ENCODE measurements around the gene SOWAHA. TPM values are rescaled to one million over a fixed set of nuclear protein-coding genes. Genes with fewer than 3 reads are reported as not detected.

The SOWAHA gene
- polyA plus RNA-seq (2011; rRNA removed) (0.07 and 0.10 TPM in 2 replicates), polyA plus RNA-seq (2017; fragmentation: RNase III; extraction: RNeasy Plus Mini Kit Qiagen cat#74134 plus additional on column Dnase treatment) (0.03 to 0.08 TPM (median 0.06 TPM) in 3 replicates), polyA minus RNA-seq (2011; rRNA and poly(A)+ RNA removed) (0.10 TPM in 1 of 2 replicates, not detected in the other)
- polyA plus RNA-seq (2012; cell fraction: cytosol; rRNA removed) = 0.09 and 0.19 TPM in 2 replicates
- 0.05 and 0.18 TPM in 2 replicates for polyA plus RNA-seq (2012; cell fraction: nucleus; rRNA removed)

DNA sequence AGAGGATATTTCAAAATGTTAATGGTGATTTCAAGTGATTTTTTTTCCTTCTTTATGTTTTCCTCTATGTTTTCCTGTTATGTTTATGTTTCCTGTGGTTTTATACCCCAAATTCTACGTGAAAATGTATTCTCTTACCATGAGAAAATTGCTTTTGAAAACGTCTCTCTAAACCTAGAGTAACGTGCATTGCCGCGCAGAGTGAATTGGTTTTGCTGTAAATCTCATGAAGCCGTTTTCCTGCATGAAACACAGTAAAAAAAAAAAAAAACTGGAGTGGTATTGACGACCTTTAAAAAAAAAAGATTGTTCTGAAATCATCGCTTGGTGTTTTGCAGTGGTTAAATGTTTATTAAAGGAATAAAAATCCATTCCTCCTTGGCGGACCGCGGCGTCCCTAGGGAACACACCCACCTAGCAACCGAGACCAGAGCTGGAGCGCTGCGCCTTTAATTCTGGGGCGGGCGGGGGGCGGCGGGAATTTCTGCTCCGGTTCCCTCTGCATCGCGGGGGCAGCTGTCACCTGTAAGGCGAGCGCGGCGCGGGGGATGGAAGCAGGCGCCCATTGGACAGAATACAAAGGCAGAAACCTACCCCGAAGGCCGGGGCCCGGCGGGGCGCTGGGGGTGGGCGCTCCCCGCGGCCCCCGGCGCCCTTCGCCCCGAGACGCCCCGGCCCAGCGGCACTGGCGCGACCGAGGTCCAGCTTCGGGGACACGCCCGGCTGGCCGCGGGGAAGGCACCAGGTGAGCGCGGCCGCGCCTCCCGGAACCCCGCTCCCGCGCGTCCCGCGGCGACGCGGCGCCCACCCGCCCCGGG lies at the start of gene SOWAHA:
SOWAHA (plus strand) TSS at position 522 of the 818 bp plus-strand sequence. CDS start 320 bp downstream, outside the sequence.
- H3K27ac ChIP-seq = peak within 1 kb of the TSS; percentile 38 to 79; a peak in 5 of 6 replicates
- FAIRE-seq (no peak), DNase-seq (ENCODE audit: low read depth in 1 of 2, low spot score in 1 of 2) (peak in 1 of 2 experiments; percentile 41), ATAC-seq (peak in 1 of 2 experiments; percentile 35; a peak in 4 of 6 replicates)
- CTCF ChIA-PET = interaction anchor here (0.6 to 1.4 kb wide), 9 partner anchors 9 to 73 kb away, joined by 3 to 4 read pairs (median 3); partner anchors contain the start of gene SHROOM1
- TF ChIP-seq EHF (CRISPR knock-in tag; IDR thresholded peaks at IDR 0.05) (no peak), SREBF2 (IDR thresholded peaks at IDR 0.05) (no peak)
- TF ChIP-seq, protein P1, sequence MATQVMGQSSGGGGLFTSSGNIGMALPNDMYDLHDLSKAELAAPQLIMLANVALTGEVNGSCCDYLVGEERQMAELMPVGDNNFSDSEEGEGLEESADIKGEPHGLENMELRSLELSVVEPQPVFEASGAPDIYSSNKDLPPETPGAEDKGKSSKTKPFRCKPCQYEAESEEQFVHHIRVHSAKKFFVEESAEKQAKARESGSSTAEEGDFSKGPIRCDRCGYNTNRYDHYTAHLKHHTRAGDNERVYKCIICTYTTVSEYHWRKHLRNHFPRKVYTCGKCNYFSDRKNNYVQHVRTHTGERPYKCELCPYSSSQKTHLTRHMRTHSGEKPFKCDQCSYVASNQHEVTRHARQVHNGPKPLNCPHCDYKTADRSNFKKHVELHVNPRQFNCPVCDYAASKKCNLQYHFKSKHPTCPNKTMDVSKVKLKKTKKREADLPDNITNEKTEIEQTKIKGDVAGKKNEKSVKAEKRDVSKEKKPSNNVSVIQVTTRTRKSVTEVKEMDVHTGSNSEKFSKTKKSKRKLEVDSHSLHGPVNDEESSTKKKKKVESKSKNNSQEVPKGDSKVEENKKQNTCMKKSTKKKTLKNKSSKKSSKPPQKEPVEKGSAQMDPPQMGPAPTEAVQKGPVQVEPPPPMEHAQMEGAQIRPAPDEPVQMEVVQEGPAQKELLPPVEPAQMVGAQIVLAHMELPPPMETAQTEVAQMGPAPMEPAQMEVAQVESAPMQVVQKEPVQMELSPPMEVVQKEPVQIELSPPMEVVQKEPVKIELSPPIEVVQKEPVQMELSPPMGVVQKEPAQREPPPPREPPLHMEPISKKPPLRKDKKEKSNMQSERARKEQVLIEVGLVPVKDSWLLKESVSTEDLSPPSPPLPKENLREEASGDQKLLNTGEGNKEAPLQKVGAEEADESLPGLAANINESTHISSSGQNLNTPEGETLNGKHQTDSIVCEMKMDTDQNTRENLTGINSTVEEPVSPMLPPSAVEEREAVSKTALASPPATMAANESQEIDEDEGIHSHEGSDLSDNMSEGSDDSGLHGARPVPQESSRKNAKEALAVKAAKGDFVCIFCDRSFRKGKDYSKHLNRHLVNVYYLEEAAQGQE (IDR thresholded peaks at IDR 0.05) = no peak
- H3K4me2 ChIP-seq = peak within 1 kb of the TSS; percentile 98
- WGBS (ENCODE audit: missing lambda C conversion rate) = 11% methylated on average over 24 of the region's 68 CpGs
- H3K4me1 ChIP-seq = no peaks in the 10 kb centered on the region
- peak within 1 kb of the TSS; percentile 70 for H3K4me3 ChIP-seq
- POLR2A ChIA-PET = interaction anchor here (0.6 kb wide), 1 partner anchor 26 kb away, joined by 3 read pairs; no protein-coding TSS in a partner anchor
- H3K9me3 ChIP-seq = no peaks in the 10 kb centered on the region

DNA sequence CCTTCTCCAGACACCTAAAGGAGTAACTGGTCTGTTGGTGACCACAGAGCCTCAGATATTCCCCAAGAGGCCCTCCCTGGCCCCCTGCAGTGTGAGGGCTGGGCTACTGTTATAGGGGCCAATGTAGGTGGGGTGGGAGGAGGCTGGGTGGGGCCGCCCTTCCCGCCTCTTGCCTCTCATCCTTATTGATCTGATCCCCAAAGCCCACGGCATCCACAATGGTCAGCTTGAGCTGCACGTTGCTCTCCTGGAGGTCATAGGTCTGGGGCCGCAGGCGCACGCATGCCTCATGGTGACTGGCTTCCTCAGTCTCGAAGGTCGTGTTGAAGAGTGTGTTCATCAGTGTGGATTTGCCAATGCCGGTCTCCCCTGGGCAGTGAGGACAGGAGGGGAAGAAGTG lies 49.1 kb upstream of the SOWAHA start:
- POLR2A ChIA-PET = no interaction called here
- CTCF ChIA-PET = interaction anchor here (2.0 to 4.6 kb wide), 2 partner anchors 10 to 378 kb away, joined by 5 to 18 read pairs; no protein-coding TSS in a partner anchor
- TF ChIP-seq FOSL2 (IDR thresholded peaks at IDR 0.05) (no peak), FOSL2 (CRISPR knock-in tag; IDR thresholded peaks at IDR 0.05) (no peak), CBX2 (IDR thresholded peaks at IDR 0.05; ENCODE audit: borderline replicate concordance, low read depth) (no peak), EHF (CRISPR knock-in tag; IDR thresholded peaks at IDR 0.05) (no peak), HDAC2 (IDR thresholded peaks at IDR 0.05) (no peak)
- TF ChIP-seq, protein P2, sequence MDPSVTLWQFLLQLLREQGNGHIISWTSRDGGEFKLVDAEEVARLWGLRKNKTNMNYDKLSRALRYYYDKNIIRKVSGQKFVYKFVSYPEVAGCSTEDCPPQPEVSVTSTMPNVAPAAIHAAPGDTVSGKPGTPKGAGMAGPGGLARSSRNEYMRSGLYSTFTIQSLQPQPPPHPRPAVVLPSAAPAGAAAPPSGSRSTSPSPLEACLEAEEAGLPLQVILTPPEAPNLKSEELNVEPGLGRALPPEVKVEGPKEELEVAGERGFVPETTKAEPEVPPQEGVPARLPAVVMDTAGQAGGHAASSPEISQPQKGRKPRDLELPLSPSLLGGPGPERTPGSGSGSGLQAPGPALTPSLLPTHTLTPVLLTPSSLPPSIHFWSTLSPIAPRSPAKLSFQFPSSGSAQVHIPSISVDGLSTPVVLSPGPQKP (IDR thresholded peaks at IDR 0.05; ENCODE audit: low read depth, low read length) = no peak
- Histone ChIP-seq H3K4me3 (no peak overlapping the region), H3K27ac (no peak overlapping the region), H3K9me3 (no peaks in the 10 kb centered on the region), H3K4me2 (no peak overlapping the region), H3K4me1 (no peaks in the 10 kb centered on the region)
- DNase-seq (ENCODE audit: low read depth in 1 of 2, low spot score in 1 of 2) = no peak
- no peak for ATAC-seq
- WGBS (ENCODE audit: missing lambda C conversion rate) = 93% methylated on average over 8 of the region's 10 CpGs
- FAIRE-seq = no peak

DNA sequence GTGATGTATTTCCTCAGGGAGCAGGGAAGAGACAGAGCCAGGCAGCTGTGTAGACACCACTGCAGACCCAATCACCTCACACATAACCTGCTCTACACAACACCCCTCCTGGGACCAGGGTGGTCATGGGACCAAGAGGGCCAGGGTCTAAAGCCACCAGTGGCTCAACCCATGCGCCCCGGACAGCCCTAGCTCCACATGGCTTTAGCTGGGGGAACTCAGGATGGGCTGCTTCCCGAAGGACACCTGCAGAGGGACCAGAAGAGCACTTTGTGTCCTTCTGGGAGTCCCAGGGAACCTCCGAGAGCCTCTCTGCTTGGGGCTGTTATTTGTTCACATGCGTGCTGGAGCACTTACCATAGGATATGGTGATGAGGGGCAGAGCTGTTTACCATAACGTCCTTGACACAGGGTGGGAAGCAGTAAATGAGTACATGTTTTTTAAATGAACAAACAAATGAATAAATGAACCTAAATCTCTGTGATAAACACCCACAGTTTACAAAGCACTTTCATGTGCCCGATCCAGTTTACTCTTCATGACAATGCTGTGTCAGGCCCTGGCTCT lies 48.3 kb upstream of the SOWAHA start:
- Histone ChIP-seq H3K27ac (no peak overlapping the region), H3K4me3 (no peak overlapping the region), H3K4me2 (no peak overlapping the region), H3K4me1 (no peaks in the 10 kb centered on the region), H3K9me3 (no peaks in the 10 kb centered on the region)
- FAIRE-seq (no peak), DNase-seq (ENCODE audit: low read depth in 1 of 2, low spot score in 1 of 2) (no peak), ATAC-seq (no peak)
- ChIA-PET CTCF (interaction anchor here (0.9 to 4.9 kb wide), 5 partner anchors 10 to 378 kb away, joined by 3 to 23 read pairs (median 5); partner anchors contain the start of gene CCNI2), POLR2A (no interaction called here)
- 86% methylated on average over 7 of the region's 7 CpGs for WGBS (ENCODE audit: missing lambda C conversion rate)
- TF ChIP-seq HOXB5 (CRISPR knock-in tag; IDR thresholded peaks at IDR 0.05) (no peak), HES2 (IDR thresholded peaks at IDR 0.05) (no peak), SREBF2 (IDR thresholded peaks at IDR 0.05) (no peak), RCOR1 (IDR thresholded peaks at IDR 0.05; ENCODE audit: low read depth, low read length) (no peak), HOXB13 (CRISPR knock-in tag; IDR thresholded peaks at IDR 0.05; ENCODE audit: low read depth) (no peak), SMC3 (IDR thresholded peaks at IDR 0.05) (no peak), ZNF302 (CRISPR knock-in tag; IDR thresholded peaks at IDR 0.05) (no peak), CEBPB (IDR thresholded peaks at IDR 0.05) (no peak), CBX2 (IDR thresholded peaks at IDR 0.05; ENCODE audit: borderline replicate concordance, low read depth) (no peak), ZC3H11A (IDR thresholded peaks at IDR 0.05) (no peak), PHF8 (IDR thresholded peaks at IDR 0.05; ENCODE audit: borderline replicate concordance, low read depth) (no peak), MAZ (IDR thresholded peaks at IDR 0.05; ENCODE audit: borderline replicate concordance, low read depth, low read length) (no peak)
- TF ChIP-seq, protein P3, sequence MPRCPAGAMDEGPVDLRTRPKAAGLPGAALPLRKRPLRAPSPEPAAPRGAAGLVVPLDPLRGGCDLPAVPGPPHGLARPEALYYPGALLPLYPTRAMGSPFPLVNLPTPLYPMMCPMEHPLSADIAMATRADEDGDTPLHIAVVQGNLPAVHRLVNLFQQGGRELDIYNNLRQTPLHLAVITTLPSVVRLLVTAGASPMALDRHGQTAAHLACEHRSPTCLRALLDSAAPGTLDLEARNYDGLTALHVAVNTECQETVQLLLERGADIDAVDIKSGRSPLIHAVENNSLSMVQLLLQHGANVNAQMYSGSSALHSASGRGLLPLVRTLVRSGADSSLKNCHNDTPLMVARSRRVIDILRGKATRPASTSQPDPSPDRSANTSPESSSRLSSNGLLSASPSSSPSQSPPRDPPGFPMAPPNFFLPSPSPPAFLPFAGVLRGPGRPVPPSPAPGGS (IDR thresholded peaks at IDR 0.05) = no peak
- TF ChIP-seq, protein P2 (IDR thresholded peaks at IDR 0.05; ENCODE audit: low read depth, low read length) = no peak
- TF ChIP-seq, protein P4, sequence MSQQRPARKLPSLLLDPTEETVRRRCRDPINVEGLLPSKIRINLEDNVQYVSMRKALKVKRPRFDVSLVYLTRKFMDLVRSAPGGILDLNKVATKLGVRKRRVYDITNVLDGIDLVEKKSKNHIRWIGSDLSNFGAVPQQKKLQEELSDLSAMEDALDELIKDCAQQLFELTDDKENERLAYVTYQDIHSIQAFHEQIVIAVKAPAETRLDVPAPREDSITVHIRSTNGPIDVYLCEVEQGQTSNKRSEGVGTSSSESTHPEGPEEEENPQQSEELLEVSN (IDR thresholded peaks at IDR 0.05; ENCODE audit: borderline replicate concordance, low read depth) = no peak
- TF ChIP-seq, protein P5, sequence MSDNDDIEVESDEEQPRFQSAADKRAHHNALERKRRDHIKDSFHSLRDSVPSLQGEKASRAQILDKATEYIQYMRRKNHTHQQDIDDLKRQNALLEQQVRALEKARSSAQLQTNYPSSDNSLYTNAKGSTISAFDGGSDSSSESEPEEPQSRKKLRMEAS (IDR thresholded peaks at IDR 0.05) = no peak
